Measurements from ENCODE around the gene CLDND2.

DNA sequence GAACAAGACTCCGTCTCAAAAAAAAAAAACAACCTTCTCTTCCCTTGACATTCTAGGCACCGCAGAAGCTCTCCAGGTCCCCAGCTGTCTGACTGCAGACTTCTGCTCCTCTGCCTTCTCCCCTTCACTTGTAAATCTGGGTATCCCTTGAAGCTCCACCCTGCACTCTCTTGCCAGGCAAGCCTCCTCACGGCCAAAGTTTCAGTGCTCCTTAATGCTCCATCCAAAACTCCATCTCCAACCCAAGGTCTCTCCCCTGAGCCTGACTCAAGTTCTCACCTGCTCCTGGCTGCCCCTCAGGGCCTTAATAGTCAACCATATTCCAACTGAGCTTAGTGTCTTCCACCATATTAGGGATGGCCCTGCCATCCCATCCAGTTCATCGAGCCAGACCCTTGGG is 1.4 kb upstream of the CLDND2 start:
- TF ChIP-seq CTCF (conservative IDR thresholded peaks at IDR 0.05; ENCODE audit: low read depth, low read length) (no peak), POLR2A (IDR thresholded peaks at IDR 0.05; ENCODE audit: low read depth, low read length) (no peak), NFE2L2 (IDR thresholded peaks at IDR 0.05; ENCODE audit: low read depth, low read length) (no peak), MXI1 (IDR thresholded peaks at IDR 0.05; ENCODE audit: borderline replicate concordance, low read depth, low read length) (no peak), CHD1 (IDR thresholded peaks at IDR 0.05; ENCODE audit: low read depth, low read length) (no peak)
- TF ChIP-seq, protein P1, sequence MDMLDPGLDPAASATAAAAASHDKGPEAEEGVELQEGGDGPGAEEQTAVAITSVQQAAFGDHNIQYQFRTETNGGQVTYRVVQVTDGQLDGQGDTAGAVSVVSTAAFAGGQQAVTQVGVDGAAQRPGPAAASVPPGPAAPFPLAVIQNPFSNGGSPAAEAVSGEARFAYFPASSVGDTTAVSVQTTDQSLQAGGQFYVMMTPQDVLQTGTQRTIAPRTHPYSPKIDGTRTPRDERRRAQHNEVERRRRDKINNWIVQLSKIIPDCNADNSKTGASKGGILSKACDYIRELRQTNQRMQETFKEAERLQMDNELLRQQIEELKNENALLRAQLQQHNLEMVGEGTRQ (IDR thresholded peaks at IDR 0.05; ENCODE audit: low read depth, low read length): no peak
